HG03354 (cell line): ENCODE data around the gene ELFN1.

Experiments used
- ATAC-seq: cut with Tn5 transposase; IDR thresholded peaks from one replicate; pipeline ENCODE4 v1.9.1; 2021; ENCODE audit warnings: mild to moderate bottlenecking; ENCODE audit not compliant: unreplicated experiment, poor library complexity, severe bottlenecking

ELFN1 gene

DNA sequence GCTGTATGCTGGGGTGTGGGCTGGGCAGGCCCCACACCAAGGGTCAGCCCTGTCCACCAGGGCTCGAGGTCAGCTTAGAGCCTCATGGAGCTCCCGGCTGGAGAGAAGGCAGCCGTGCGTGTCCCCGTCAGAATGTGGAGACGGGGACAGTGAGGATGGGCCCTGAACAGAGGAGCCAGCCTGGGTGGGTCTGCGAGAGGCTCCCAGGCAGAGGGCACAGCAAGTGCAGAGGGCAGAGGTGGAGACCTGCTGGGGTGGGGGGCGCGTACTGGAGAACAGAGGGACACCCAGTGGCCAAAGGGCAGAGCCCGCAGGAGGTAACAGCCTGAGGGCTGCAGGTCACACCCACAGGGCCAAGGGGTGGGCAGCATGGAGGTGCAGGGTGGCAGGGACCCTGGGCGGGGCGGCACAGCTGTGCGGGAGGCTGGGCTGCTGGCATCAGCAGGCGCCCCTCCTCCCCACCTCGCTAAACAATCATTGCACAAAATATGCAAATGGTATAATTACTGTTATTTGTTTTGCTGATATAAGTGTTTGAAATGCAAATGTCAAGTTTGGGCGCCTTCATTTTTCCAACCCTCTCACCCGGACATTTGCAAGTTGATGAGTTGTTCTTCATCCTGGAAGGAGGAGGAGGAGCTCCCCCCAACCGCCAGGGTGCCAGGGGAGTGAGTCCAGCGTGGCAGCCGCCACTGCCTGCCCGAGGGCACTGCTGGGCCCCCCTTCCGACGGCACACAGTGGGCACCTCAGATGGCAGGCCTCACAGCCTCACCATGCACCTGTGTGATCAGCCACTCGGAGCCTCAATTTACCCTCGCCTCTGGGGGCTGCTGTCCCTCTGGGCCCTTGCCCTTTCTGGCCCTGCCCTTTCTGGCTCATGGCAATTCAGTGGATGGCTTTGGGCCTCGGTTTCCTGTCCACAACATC is 35.0 kb downstream of the ELFN1 start:
- no peak for ATAC-seq

DNA sequence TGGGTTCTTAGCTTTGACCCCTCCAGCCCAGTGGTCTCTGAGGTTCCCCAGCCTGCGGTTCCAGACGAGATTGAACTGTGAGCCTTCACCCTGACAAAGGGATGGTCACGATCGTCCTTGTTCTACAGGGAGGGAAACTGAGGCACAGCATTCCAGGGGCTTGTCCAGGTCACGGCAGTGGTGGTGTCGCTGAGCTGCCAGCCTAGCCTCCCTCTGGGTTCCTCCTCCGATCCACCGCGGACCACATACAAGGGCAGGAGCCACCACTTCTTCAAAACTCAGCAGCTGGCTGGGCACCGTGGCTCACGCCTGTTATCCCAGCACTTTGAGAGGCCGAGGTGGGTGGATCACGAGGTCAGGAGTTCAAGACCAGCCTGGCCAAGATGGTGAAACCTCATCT is 35.8 kb downstream of the ELFN1 start:
- ATAC-seq: no peak

DNA sequence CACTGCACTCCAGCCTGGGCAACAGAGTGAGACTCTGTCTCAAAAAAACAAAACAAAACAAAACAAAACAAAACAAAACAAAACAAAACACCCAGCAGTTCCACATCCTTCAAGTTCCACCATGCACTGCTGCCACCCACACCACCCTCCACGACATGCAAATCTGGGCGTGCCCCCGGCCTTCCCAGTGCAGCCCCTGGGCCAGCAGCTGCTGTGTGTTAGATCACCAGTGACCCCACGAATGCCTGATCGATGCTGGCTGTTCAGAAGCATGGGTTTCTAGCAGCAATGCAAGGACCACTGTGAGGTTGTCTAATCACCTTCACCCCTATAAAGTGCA is 36.3 kb downstream of the ELFN1 start:
- ATAC-seq: no peak

DNA sequence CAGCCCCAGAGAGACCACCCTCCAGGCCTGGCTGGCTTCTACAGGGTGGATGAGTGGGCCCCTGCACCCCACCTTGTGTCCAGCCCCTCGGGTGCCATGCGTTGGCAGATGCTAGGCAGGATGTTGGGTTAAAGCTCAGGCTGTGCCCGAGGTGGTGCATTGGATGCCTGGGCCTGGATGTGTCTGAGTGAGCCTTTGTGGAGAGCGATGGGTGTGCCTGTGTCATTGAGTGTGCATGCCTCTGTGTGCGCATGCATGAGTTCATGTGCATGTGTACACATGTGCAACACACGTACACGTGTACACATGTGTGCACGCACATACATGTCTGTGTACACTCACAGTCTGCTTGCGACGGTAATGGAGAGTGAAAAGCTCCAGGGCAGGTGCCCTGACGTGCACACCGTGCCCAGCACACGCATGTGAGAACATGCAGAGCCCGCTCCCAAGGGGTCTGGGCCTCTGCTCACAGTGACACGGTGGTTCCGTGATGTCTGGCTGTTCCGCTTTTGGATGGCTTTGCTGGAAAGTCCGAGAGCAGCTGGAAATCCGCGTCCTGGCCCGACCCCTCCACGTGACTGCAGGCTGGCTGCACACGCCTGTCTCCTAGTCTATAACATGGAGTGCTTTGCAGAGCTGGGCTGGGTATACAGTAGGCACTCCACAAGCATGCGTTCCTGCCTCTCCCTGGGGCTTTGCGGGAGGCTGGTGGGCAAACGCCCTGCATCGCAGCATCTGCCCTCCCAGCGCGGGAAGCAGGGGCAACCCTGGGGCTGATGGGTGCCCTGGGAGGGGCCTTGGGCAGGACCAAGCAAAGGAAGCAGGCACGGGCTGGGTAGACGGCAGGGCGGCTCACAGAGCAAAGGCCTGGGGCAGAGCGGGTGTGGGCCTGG is 36.9 kb downstream of the ELFN1 start:
- ATAC-seq: no peak

DNA sequence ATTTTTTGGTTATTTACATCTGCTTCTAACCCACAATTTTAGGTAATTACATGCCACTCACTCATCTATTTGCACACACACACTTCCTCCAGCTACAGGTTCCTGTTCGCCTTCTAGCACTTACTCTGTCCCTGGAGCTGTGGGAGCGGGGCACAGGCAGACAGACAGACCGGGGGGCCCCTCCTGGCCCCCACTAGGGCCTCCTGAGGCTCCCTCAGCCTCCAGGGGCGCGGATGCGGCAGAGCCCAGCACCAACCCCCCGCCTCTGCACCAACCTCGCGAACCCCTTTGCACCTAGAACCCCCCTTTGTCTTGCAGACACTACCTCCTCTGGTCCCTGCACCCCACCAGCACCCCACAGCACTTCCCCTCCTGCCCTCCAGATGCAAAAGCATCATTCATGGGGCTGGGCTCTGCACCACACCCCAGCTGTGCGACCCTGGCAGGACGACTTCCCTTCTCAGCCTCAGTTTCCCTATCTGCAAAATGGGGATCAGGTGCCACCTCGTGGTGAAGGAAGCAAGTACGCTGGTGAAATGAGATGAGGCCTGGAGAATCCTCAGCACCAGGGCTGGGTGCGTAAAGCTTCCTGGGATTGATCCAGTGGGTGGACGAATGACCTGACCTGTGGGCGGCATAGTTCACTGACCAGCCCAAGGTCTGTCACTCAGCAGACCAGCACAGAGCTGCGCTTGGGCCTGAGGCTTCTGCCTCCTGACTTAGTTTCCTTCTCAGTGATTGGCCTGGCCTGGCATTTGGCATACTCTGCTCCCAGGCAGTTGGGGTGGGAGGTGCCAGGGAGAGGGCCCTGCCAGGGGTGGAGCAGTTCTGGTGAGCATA is 37.9 kb downstream of the ELFN1 start:
- no peak for ATAC-seq

DNA sequence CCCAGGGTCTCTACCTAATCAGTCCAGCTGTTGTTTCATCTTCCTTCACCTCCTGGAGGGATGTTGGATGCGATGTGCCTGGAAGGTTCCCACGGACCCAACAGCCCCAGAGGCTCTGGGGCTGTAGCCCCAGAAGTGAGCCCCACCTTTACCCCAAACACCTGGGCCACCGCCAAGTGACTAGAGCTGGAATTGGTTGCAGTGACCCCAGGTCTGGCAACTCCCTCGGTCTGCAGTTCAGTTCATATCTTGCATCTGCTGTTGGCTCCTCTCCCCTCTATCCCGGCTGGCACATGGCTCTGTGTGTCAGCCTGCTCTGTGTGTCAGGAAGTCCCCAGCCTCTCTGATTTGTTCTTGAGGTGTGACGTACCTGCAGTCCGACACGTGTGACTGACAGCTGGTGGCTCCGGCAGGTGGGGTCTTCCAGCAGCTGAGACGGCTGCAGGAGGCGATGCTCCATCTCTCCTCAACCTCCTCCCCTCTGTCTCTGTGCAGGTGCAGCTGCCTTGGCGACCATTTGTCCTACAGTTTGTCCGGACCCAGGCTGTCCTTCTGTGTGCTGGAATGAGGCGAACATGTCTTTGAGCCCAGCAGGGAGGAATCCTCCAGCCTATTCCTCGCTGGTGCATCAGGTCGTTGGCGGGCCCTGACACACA is 38.6 kb downstream of the ELFN1 start:
- no peak for ATAC-seq

DNA sequence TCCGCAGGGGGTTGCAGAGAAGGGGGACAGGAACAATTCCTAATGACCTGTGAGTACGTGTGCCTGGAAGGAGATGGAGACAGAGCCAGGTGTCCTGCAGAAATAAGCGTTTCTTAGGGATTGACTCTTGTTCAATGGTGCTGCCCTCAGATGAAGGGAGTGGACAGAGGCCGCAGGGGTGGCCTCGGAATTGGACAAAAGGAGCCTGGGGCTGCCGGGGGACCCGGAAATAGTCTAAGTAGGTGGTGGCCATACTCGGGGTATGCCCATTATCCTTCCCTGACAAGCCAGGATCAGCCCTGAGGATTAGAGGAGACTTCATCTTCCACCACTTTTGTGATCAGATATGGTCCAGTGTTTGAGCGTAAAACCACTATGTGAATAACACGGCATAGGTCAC is 39.2 kb downstream of the ELFN1 start:
- ATAC-seq: no peak

DNA sequence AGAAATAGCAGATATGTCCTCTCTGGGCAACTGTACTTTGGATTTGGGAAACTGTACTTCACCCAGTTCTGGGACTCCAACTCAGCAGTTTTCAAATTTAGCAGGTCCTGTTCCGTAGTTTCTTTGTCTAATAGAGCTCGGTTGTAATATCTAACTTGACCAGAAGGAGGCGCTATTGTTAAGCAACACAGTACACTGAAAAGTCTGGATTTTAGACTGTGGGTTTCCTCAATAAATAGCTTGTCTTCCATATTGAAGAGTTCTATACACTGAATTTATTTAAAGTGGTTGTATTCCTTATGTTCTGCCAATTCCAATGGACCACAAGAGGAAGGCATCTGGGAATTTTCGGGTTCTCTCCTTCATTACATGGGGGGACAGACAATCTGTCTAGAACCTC is 39.8 kb downstream of the ELFN1 start:
- ATAC-seq: no peak

DNA sequence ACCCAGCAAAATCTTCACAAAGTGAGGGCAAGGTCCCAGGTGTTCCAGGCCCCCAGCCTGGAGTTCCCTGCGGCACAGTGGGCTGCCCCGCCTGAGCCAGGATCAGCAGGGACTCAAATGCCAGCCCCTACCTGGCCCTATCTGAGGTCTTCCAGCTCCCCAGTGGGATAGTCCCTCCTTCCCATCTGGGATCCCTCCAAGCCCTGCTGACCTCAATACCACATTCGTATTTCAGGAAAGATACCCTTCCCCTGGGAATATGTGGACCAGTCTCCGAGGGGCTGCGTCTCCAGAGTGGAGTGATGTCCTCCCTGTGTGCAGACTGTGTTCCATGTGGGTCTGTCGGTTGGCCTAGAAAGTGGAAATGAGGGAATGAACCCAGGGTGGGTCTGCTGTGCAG is 40.9 kb downstream of the ELFN1 start:
- no peak for ATAC-seq

DNA sequence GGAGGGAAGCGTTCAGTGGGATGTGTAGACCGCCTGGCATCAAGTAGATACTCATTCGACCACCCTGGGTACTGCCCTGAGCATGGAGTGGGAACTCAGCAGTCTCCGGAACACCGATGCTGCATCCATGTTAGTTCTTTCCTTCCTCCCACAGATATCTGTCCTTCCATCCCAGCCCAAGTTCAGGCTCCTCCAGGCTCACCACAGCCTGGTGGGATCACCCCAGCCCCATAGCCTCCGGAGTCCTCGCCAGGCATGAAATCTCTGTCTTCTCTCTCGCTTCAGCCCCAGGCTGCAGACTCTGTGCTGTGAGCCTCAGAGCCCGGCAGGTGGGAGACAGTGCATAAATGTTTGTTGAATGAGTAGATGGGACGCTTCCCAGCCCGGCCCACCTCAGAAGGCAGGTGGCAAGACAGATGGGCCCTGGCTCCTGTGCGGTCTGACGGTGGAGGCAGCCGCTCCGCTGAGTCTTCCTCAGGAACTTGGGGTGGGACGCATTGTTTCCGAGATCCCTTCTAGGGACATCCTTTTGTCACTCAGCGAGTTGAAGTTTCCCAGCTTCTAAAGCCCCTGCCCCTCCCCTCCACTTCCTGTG is 42.9 kb downstream of the ELFN1 start:
- no peak for ATAC-seq

DNA sequence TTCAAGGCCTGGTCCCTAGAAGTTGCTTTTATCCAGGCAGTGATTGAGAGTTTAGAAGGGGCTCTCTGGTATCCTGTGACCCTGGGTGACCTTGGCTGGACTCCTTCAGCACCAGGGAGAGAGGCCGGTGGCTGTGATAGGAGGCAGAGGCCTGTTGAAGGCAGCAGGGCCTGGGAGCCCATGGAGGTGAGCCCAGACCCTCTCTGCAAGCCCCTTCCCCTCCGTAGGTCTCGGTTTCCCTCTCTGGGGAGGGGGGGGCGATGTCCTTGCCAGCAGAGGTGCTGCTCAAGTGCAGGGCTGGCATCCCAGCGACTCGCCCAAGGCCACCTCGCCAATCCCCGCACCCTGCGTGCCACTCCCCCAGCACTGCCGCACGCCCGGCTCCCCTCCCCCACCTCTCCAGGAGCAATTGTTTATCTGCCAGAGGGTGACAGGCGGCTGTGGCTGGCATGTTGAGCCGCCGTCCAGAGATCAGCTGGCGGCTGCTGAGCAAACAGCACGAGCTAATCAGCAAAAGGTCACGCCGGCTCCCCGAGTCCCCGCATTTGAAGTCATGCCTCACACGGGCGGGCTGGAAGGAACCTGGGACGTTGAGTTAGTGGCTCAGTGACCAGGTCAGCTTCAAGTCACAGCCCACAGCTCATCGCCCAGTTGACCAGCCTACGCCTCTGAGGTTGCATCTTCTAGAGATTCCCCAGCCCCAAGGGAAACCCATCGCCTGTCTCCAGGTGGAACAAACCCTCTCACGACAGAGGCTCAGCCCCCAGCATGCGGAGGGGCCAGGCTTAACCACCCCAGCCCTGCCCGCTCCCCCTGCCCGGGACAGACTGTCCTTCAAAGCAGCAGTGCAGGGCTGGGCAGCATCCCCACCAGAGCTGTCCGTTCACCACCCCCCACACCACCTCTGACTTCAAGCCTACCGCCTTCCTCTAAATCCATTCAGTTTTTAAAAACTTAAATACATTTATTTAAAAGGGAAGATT is 43.7 kb downstream of the ELFN1 start:
- no peak for ATAC-seq

DNA sequence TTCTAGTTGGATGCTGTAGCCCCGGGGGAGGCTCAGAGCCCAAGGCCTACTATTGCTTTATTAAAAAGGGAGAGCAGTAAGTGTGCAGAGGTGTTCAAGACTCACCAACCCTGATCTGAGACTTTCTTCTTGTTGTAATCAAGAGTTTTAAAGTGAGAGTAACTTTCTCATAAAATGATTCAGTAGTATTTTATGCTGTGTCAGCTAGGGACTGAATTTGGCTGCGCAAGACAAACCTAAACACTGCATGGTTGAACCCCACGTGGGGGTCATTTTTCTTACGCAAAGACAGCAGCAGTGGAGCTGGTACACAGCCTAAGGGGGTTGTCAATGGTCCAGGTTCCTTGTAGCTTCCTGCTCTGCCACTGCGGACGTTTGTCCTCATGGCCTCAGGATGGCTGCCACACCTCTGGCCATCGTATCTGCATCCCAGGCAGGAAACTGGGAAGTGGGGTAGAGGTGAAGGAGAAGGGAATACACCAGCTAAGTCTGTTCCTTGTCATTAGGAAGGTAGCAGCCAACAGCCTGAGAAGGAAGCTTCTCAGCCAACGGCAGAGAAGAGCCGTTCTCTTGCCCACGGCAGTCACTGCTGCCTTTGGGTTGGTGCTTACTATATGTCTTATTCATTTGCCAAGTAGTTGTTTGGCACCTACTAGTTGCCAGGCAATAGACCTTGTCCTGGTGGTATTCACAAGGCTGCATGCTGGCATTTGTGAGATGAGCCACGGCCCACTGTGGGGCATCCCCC is 44.7 kb downstream of the ELFN1 start:
- ATAC-seq: no peak

DNA sequence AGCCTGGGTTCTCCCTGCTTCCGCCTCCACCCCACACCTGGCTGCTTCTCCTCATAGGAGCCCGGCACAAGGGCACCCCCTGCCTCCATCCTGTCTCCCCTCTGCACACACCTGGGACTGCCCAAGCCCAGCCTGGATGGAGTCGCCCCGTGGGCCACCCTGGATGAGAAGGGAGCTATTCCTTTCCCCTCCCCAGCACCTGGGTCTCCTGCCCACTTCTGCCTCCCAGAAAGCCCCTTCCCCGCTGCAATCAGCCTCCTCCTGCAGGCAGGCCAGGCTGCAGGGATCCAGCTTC is 45.2 kb downstream of the ELFN1 start:
- ATAC-seq: no peak

DNA sequence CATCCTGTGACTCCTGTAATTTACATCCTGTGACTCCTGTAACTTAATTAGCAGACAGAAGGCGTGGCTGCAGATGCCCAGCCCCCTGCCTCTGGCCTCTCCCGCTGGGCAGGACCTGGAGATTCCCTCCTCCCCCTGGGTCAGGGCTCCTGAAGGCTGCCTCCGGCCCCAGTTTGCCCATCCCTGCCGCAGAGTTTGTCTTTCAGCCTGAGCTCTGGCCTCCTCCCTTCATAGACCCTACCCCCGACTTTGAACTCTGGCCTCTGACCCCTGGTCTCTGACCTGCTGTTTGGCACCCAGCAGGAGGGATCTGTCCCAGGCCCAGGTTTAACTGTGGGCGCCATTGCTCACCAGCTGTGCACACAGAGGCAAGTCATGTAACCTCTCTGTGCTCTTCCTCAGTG is 45.6 kb downstream of the ELFN1 start:
- ATAC-seq: no peak

DNA sequence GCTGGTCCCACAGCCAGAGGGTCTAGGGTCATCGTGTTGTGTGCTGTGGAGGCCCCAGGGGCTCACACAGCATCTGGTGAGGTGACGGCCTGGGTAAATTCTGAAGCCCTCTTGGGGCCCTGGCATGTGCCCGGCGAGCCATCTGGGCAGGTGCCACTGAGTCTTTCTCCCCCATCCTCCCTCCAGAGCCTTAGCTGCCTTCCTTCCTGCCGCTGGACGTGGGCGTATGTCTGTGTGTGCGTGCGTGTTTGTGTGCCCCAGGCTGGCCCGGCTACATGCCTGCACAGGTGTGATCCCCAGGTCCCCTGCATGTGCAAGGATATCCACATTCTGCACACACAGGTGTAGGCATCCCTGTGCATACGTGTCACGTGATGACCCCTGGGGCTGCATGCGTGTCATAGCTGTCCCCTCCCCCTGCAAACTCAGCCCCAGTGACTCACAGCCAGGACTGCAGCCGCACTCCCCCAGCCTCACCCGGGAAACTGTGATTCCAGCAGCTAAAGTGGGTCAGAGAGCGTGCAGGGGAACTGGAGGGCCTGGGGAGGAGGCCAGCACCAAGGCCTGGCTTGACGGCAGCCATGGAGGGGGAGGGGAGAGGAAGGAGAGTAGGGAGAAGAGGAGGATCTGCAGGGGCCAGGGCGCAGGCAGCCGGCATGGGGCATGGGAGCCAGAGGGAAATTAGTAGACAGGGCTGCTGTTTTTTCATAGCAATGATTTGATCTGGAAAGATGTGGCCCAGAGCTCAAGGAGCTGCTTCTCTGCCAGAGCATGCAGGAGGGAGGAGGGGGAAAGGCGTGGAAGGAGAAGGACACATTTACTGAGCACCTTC is 46.4 kb downstream of the ELFN1 start:
- ATAC-seq: no peak

DNA sequence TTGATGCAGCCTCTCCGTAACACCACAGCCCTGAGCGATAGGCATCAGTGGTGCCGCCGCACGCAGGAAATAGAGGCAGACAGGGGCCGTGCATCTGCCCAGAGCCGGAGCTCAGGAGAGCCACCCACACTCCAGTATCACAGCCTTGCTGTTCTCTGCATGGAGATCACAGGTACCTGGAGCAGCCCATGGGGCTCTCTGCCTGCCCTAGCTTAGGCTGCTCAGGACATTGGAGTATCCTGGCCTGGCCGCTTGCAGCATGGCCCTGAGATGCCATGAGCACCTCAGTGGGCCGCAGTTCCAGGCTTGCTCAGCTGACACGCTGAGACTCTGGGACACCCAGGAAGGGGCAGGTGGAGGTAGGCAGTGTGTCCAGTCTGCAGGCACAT is 47.0 kb downstream of the ELFN1 start:
- no peak for ATAC-seq
